Lung (tissue), 12 donors: ENCODE measurements around the gene MPV17L. TPM values are rescaled to one million over a fixed set of nuclear protein-coding genes. Genes with fewer than 3 reads are reported as not detected.
"Not testable (repeated sequence)": the region's sequence is repeated elsewhere in the genome, so short reads cannot be mapped to it uniquely, and the experiment has no call there.

ENCODE experiments used
- ATAC-seq: fragments of 200-7000 bp; cut with Tn5 transposase; one replicate; pipeline ENCODE4 v1.9.1; 2020; ENCODE audit warnings: moderate number of reproducible peaks; ENCODE audit not compliant: insufficient read depth, low FRiP score
- DNase-seq, 3 donors: peaks; one replicate each; pipeline ENCODE4 v3.0.0-alpha.2; 2013 to 2017
- H3K27ac ChIP-seq, 2 donors: one replicate each; pipeline ENCODE4 v1.5.1; 2013; ENCODE audit warnings: mild to moderate bottlenecking in 2 of 2, moderate library complexity in 2 of 2, control low read depth in 1 of 2, inconsistent platforms in 1 of 2, low read depth in 1 of 2, low read length in 1 of 2
- H3K27me3 ChIP-seq, 3 donors: one replicate each; pipeline ENCODE4 v1.5.1; 2013; ENCODE audit warnings: low read length in 2 of 3; ENCODE audit not compliant: control insufficient read depth in 3 of 3, insufficient read depth in 3 of 3
- H3K36me3 ChIP-seq, 4 donors: one replicate each; pipeline ENCODE4 v1.5.1; 2013; ENCODE audit warnings: low read length in 4 of 4, mild to moderate bottlenecking in 1 of 4, moderate library complexity in 1 of 4; ENCODE audit not compliant: control insufficient read depth in 4 of 4, insufficient read depth in 4 of 4
- H3K4me1 ChIP-seq, 5 donors: one replicate each; pipeline ENCODE4 v1.5.1; 2013; ENCODE audit warnings: low read length in 5 of 5, mild to moderate bottlenecking in 2 of 5, moderate library complexity in 1 of 5; ENCODE audit not compliant: control insufficient read depth in 5 of 5, insufficient read depth in 5 of 5
- H3K4me3 ChIP-seq: one replicate; pipeline ENCODE4 v1.5.1; 2013; ENCODE audit warnings: mild to moderate bottlenecking, control low read depth, moderate library complexity
- H3K9ac ChIP-seq, 2 donors: one replicate each; pipeline ENCODE4 v1.5.1; 2013; ENCODE audit warnings: low read length in 2 of 2, control low read depth in 1 of 2; ENCODE audit not compliant: insufficient read depth in 1 of 2
- H3K9me3 ChIP-seq, 4 donors: one replicate each; pipeline ENCODE4 v1.5.1; 2013; ENCODE audit warnings: low read length in 3 of 4, mild to moderate bottlenecking in 1 of 4, moderate library complexity in 1 of 4; ENCODE audit not compliant: control insufficient read depth in 4 of 4, insufficient read depth in 3 of 4
- CTCF ChIP-seq: IDR thresholded peaks from 2 replicates; pipeline ENCODE4 v1.5.1; 2012; ENCODE audit warnings: mild to moderate bottlenecking; ENCODE audit errors: control extremely low read depth, extremely low read depth
- WGBS, 2 donors: extraction: QIAGEN DNeasy Blood & Tissue Kit; methylation state at CpG; one replicate each; pipeline ENCODE4 v1.1.7; 2013; 5-methylcytosine and 5-hydroxymethylcytosine counted together
- polyA plus RNA-seq, 2 donors: library from polyadenylated mRNA; stranded (reverse); fragments of 200-250 nt; gene quantifications; one replicate each; pipeline ENCODE4 v1.2.1, GENCODE V29; 2013
- total RNA-seq, 2 donors: library from RNA; depleted of rRNA in 1 of 2; stranded (reverse); fragments of >200 nt in 1 of 2; gene quantifications; one replicate each; pipeline ENCODE4 v1.2.1, GENCODE V29; 2014 to 2021
- donor health status: control.
- donor health status: control.
- donor health status: Bipolar disorder and iron deficiency.
- donor health status: healthy.
- donor health status: DM: yes; HTN: yes; CAD: no.

The MPV17L gene
- total and polyA plus RNA-seq, 4 donors: 1.0 to 7.0 (median 1.2) TPM

GRCh38 chr16:15398618-15399316, 3.2 kb downstream of the MPV17L start:
- H3K9ac ChIP-seq: no peak overlapping the region
- H3K36me3 ChIP-seq: no peaks in the 10 kb centered on the region
- H3K27me3 ChIP-seq: no peaks in the 10 kb centered on the region
- TF ChIP-seq CTCF: no peak
- H3K4me1 ChIP-seq: peaks cover 0 to 2% (median 0%) of the 10 kb centered on the region in 5 donors
- H3K27ac ChIP-seq: no peak overlapping the region
- no peak for ATAC-seq
- 80 to 81% methylated on average over 14 of the region's 14 CpGs for WGBS, 2 donors
- no peaks in the 10 kb centered on the region for H3K9me3 ChIP-seq
- peak in 1 of 3 donors; percentile 3 for DNase-seq
- no peak overlapping the region for H3K4me3 ChIP-seq

GRCh38 chr16:15399317-15399716, 3.8 kb downstream of the MPV17L start:
- H3K27ac ChIP-seq: no peak overlapping the region
- H3K36me3 ChIP-seq: no peaks in the 10 kb centered on the region

GRCh38 chr16:15400314-15400713, 4.8 kb downstream of the MPV17L start:
- not testable (repeated sequence) for H3K4me3 ChIP-seq, DNase-seq, H3K9ac ChIP-seq, H3K27ac ChIP-seq, H3K27me3 ChIP-seq, H3K4me1 ChIP-seq, H3K9me3 ChIP-seq, H3K36me3 ChIP-seq, ATAC-seq
- 92 to 93% methylated on average over 6 of the region's 6 CpGs for WGBS, 2 donors

More at GRCh38 chr16:15399317-15399716, 3.8 kb downstream of the MPV17L start:
- no peaks in the 10 kb centered on the region for H3K27me3 ChIP-seq
- DNase-seq (no peak), ATAC-seq (no peak)
- no peak overlapping the region for H3K4me3 ChIP-seq
- H3K9me3 ChIP-seq: no peaks in the 10 kb centered on the region
- peaks cover 0 to 2% (median 0%) of the 10 kb centered on the region in 5 donors for H3K4me1 ChIP-seq
- no peak overlapping the region for H3K9ac ChIP-seq
- TF ChIP-seq CTCF: no peak
- 88 to 93% methylated on average over 3 of the region's 3 CpGs for whole genome bisulfite sequencing, 2 donors

- Histone ChIP-seq H3K9ac (no peak overlapping the region), H3K36me3 (no peaks in the 10 kb centered on the region), H3K4me1 (no peaks in the 10 kb centered on the region), H3K27me3 (no peaks in the 10 kb centered on the region), H3K4me3 (no peak overlapping the region), H3K9me3 (no peaks in the 10 kb centered on the region), H3K27ac (no peak overlapping the region)
- ATAC-seq (no peak), DNase-seq (no peak)
- no peak for TF ChIP-seq CTCF
- WGBS, 2 donors: 95 to 99% methylated on average over 3 of the region's 3 CpGs
Observed at GRCh38 chr16:15401972-15402371, 6.4 kb downstream of the MPV17L start.
